Measurements from ENCODE around the gene EGF. TPM values are rescaled to one million over a fixed set of nuclear protein-coding genes. Genes with fewer than 3 reads are reported as not detected.

Gene EGF
- total and polyA plus RNA-seq, 10 donors: 0.03 to 2.5 (median 0.88) TPM; not detected in 1

DNA sequence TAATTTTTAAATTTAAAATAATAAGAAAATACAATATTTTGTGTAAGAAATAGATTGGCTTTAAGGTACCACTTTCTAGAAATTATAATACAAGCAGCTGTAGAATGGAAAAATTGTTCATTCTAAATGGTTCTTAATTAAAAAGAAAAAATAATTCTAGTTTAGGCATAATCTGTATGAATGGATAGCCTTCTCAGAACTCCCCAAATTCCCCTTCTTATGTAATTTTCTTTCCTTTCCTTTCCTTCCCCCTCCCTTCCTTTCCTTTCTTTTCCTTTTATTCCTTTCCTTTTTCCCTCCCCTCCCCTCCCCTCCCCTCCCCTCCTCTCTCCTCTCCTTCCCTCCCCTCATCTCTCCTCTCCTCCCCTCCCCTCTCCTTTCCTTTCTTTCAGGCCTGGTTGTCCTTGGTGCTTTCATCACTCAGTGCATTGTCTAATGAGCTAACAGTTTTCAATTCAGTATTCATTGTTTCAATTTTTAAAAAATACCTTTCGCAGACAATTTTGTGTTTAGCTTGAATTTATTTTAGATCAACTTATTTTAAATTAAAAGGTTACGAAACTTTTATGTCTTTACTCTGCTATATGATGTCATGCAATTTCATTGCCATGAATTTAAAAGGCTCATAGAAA, 35.9 kb upstream of the EGF start:
- Histone ChIP-seq H3K36me3 (no peaks in the 10 kb centered on the region), H3K4me1 (no peaks in the 10 kb centered on the region), H3K27ac (no peak overlapping the region), H3K27me3 (replicated peaks in 1 of 7) (peaks cover 0 to 12% (median 0%) of the 10 kb centered on the region in 7 donors), H3K4me3 (no peak overlapping the region), H3K9me3 (no peaks in the 10 kb centered on the region)
- WGBS, 5 donors: 91 to 95% (median 93%) methylated on average over 2 of the region's 2 CpGs
- intact Hi-C loops (cut with DNase I; ENCODE audit: low total_unique reads): no loop called here
- TF ChIP-seq POLR2A (IDR thresholded peaks at IDR 0.05): no peak
- no peak for TF ChIP-seq POLR2AphosphoS5 (IDR thresholded peaks at IDR 0.05)
- TF ChIP-seq, protein P1, sequence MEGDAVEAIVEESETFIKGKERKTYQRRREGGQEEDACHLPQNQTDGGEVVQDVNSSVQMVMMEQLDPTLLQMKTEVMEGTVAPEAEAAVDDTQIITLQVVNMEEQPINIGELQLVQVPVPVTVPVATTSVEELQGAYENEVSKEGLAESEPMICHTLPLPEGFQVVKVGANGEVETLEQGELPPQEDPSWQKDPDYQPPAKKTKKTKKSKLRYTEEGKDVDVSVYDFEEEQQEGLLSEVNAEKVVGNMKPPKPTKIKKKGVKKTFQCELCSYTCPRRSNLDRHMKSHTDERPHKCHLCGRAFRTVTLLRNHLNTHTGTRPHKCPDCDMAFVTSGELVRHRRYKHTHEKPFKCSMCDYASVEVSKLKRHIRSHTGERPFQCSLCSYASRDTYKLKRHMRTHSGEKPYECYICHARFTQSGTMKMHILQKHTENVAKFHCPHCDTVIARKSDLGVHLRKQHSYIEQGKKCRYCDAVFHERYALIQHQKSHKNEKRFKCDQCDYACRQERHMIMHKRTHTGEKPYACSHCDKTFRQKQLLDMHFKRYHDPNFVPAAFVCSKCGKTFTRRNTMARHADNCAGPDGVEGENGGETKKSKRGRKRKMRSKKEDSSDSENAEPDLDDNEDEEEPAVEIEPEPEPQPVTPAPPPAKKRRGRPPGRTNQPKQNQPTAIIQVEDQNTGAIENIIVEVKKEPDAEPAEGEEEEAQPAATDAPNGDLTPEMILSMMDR (IDR thresholded peaks at IDR 0.05 in 8 of 11, conservative IDR thresholded peaks at IDR 0.05 in 3 of 11): no peak
- no peak for DNase-seq

DNA sequence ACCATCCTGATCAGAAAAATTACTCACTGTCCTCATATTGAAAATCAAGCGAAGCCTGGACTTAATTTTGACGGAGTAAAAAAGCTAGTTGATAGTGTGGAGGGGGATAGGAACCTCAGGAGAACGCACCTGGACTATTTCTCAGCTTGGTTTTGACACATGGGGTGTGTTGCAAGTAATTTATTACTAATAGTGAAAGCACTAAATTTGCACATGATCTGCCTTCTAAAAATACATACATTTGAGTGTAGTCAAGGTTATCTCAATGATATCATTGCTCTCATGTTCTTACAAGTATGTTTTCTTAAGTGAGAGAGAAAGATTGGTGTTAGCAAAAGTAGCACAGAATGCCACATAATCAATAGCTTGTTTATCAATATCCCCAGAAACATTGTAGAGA, 35.3 kb upstream of the EGF start:
- Histone ChIP-seq H3K4me1 (no peaks in the 10 kb centered on the region), H3K27ac (no peak overlapping the region), H3K9me3 (no peaks in the 10 kb centered on the region), H3K36me3 (no peaks in the 10 kb centered on the region), H3K4me3 (no peak overlapping the region), H3K27me3 (replicated peaks in 1 of 7) (peaks cover 0 to 12% (median 0%) of the 10 kb centered on the region in 7 donors)
- intact Hi-C loops (cut with DNase I; ENCODE audit: low total_unique reads): no loop called here
- TF ChIP-seq, protein P1 (IDR thresholded peaks at IDR 0.05 in 8 of 11, conservative IDR thresholded peaks at IDR 0.05 in 3 of 11): no peak
- TF ChIP-seq POLR2A (IDR thresholded peaks at IDR 0.05) (no peak), POLR2AphosphoS5 (IDR thresholded peaks at IDR 0.05) (no peak)
- 61 to 77% (median 69%) methylated on average over 3 of the region's 3 CpGs for WGBS, 5 donors
- no peak for DNase-seq

DNA sequence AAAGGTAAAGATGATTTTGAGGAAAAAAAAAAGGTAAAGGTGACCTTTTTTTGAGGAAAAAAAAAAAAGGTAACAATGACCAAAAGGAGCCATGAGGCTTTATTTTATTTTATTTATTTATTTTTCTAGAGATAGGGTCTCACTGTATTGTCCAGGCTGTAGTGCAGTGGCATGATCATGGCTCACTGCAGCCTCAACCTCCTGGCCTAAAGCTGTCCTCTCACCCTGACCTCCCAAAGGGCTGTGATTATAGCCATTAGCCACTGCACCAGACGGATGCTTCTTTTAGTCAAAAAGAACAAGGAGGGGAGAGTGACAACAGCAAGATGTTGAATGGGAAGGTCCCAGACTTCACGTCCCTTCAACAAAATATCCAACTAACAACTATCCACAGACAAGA, 34.3 kb upstream of the EGF start:
- TF ChIP-seq POLR2A (IDR thresholded peaks at IDR 0.05): no peak
- TF ChIP-seq POLR2AphosphoS5 (IDR thresholded peaks at IDR 0.05): no peak
- TF ChIP-seq, protein P1 (IDR thresholded peaks at IDR 0.05 in 8 of 11, conservative IDR thresholded peaks at IDR 0.05 in 3 of 11): no peak

DNA sequence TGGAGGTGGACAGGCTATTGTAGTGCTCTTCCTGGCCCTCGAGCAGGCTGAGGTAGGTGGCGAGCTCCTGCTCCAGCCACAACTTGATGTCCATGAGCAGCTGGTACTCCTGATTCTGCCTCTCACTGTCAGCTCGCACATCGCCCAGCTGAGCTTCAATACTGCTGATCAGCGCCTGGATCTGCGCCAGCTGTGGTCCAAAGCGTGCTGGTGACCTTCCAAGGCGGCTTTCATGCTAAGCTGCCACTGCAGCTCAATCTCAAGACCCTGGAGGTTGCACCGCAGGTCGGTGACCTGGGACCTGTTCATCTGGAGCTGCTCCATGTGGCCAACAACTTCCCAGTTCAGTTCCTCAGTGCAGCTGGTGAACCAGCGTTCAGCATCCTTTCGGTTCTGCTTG, 33.6 kb upstream of the EGF start:
- no peaks in the 10 kb centered on the region for H3K9me3 ChIP-seq
- H3K4me3 ChIP-seq: no peak overlapping the region
- H3K27me3 ChIP-seq (replicated peaks in 1 of 7): peaks cover 0 to 12% (median 0%) of the 10 kb centered on the region in 7 donors
- WGBS, 5 donors: 77 to 87% (median 79%) methylated on average over 9 to 12 of the region's 12 CpGs
- H3K36me3 ChIP-seq: no peaks in the 10 kb centered on the region
- peak; percentile 53 for DNase-seq
- H3K27ac ChIP-seq: no peak overlapping the region
- H3K4me1 ChIP-seq: no peaks in the 10 kb centered on the region
- TF ChIP-seq, protein P1 (IDR thresholded peaks at IDR 0.05 in 8 of 11, conservative IDR thresholded peaks at IDR 0.05 in 3 of 11): no peak
- TF ChIP-seq POLR2A (IDR thresholded peaks at IDR 0.05): no peak
- no peak for TF ChIP-seq POLR2AphosphoS5 (IDR thresholded peaks at IDR 0.05)
- intact Hi-C loops (cut with DNase I; ENCODE audit: low total_unique reads): no loop called here

More for the DNA sequence above, 34.3 kb upstream of the EGF start:
- DNase-seq: no peak
- no peak overlapping the region for H3K27ac ChIP-seq
- WGBS, 5 donors: 84 to 97% (median 88%) methylated on average over 2 of the region's 2 CpGs
- H3K4me1 ChIP-seq: no peaks in the 10 kb centered on the region
- H3K4me3 ChIP-seq: no peak overlapping the region
- H3K9me3 ChIP-seq: no peaks in the 10 kb centered on the region
- H3K27me3 ChIP-seq (replicated peaks in 1 of 7): peaks cover 0 to 12% (median 0%) of the 10 kb centered on the region in 7 donors
- intact Hi-C loops (cut with DNase I; ENCODE audit: low total_unique reads): no loop called here
- H3K36me3 ChIP-seq: no peaks in the 10 kb centered on the region
